Body of pancreas (tissue), 4 donors: Measurements from ENCODE around the gene KCNJ10. TPM values are rescaled to one million over a fixed set of nuclear protein-coding genes. Genes with fewer than 3 reads are reported as not detected.

Experiments used
- ATAC-seq: fragments of 150-250 bp; one replicate; pipeline ENCODE4 v1.9.1; 2016
- DNase-seq, 4 donors: peaks; one replicate each; pipeline ENCODE4 v3.0.0-alpha.2; 2019
- H3K27ac ChIP-seq, 4 donors: fragments of 200-600 bp; sonication (generic); 1 replicate in 3 of 4; 2 replicates in 1 of 4; pipeline versions ENCODE4 v1.5.1 to v1.6.1; 2016 to 2019; ENCODE audit warnings: mild to moderate bottlenecking in 1 of 4, mixed read lengths in 1 of 4, moderate library complexity in 1 of 4
- H3K27me3 ChIP-seq, 2 donors: fragments of 200-600 bp; sonication (generic); one replicate each; pipeline ENCODE4 v1.6.0; 2016; ENCODE audit warnings: mild to moderate bottlenecking in 1 of 2
- H3K36me3 ChIP-seq, 2 donors: fragments of 200-600 bp; sonication (generic); replicated peaks in 1 of 2; 2 replicates each; pipeline ENCODE4 v1.5.1; 2016; ENCODE audit warnings: low read depth in 2 of 2; ENCODE audit not compliant: insufficient read depth in 1 of 2
- H3K4me1 ChIP-seq: fragments of 200-600 bp; sonication (generic); one replicate; pipeline ENCODE4 v1.6.0; 2016
- H3K4me3 ChIP-seq, 2 donors: fragments of 200-600 bp; sonication (generic); 1 replicate in 1 of 2; 2 replicates in 1 of 2; pipeline ENCODE4 v1.5.1; 2016 to 2019
- H3K9me3 ChIP-seq, 3 donors: fragments of 200-600 bp; sonication (generic); 1 replicate in 2 of 3; 2 replicates in 1 of 3; pipeline ENCODE4 v1.5.1; 2016
- CTCF ChIP-seq, 7 experiments: fragments of 450-650 bp in 4 of 7; fragments of 200-600 bp in 3 of 7; sonication (generic) in 3 of 7; IDR thresholded peaks; one replicate each; pipeline ENCODE4 v1.5.1; 2016 to 2019; ENCODE audit warnings: antibody characterized with exemption in 7 of 7
- POLR2A ChIP-seq, 3 donors: fragments of 450-650 bp; IDR thresholded peaks; one replicate each; pipeline ENCODE4 v1.6.1; 2016; ENCODE audit warnings: antibody characterized with exemption in 3 of 3, mild to moderate bottlenecking in 2 of 3
- WGBS, 2 donors: methylation state at CpG; one replicate each; pipeline ENCODE4 v1.1.5; 2017; 5-methylcytosine and 5-hydroxymethylcytosine counted together
- intact Hi-C: fragments of 100-400 bp; cut with DNase I; formaldehyde crosslinking; loops from one replicate; pipeline ENCODE4 v1.15.1; 2023
- total RNA-seq, 2 donors: library from RNA; depleted of rRNA; stranded (reverse); fragments of >200 nt; gene quantifications; one replicate each; pipeline ENCODE4 v1.1.0, GENCODE V29; 2016

Gene KCNJ10
- total RNA-seq, 2 donors from 2014 or later = not detected

GRCh38 chr1:160006312-160006940, 63.5 kb downstream of the KCNJ10 start:
- H3K4me1 ChIP-seq = no peaks in the 10 kb centered on the region
- no peak overlapping the region for H3K4me3 ChIP-seq
- no peak for TF ChIP-seq POLR2A (IDR thresholded peaks at IDR 0.05)
- TF ChIP-seq CTCF (IDR thresholded peaks at IDR 0.05) = peak; percentile 67 to 92 (median 77)
- H3K9me3 ChIP-seq = no peaks in the 10 kb centered on the region
- H3K27me3 ChIP-seq = no peaks in the 10 kb centered on the region
- H3K27ac ChIP-seq = no peak overlapping the region
- peak; percentile 79 for ATAC-seq
- DNase-seq = peak; percentile 76 to 88 (median 81)
- H3K36me3 ChIP-seq = no peaks in the 10 kb centered on the region
- intact Hi-C loops = no loop called here
- WGBS, 2 donors = 20 to 21% methylated on average over 5 of the region's 5 CpGs

GRCh38 chr1:160005070-160005469, 64.9 kb downstream of the KCNJ10 start:
- 55 to 62% methylated on average over 4 of the region's 4 CpGs for WGBS, 2 donors

GRCh38 chr1:160004425-160004824, 65.5 kb downstream of the KCNJ10 start:
- 87 to 93% methylated on average over 2 of the region's 2 CpGs for WGBS, 2 donors

More at GRCh38 chr1:160005070-160005469, 64.9 kb downstream of the KCNJ10 start:
- no peaks in the 10 kb centered on the region for H3K36me3 ChIP-seq
- ATAC-seq = no peak
- H3K9me3 ChIP-seq = no peaks in the 10 kb centered on the region
- intact Hi-C loops = loop anchor here (2.0 kb wide), 1 partner anchor 70 kb away; no protein-coding TSS in a partner anchor
- H3K27me3 ChIP-seq = no peaks in the 10 kb centered on the region
- no peak overlapping the region for H3K27ac ChIP-seq
- no peak overlapping the region for H3K4me3 ChIP-seq
- no peaks in the 10 kb centered on the region for H3K4me1 ChIP-seq
- TF ChIP-seq POLR2A (IDR thresholded peaks at IDR 0.05) (no peak), CTCF (IDR thresholded peaks at IDR 0.05) (no peak)
- no peak for DNase-seq

GRCh38 chr1:160004001-160004400, 66.0 kb downstream of the KCNJ10 start:
- DNase-seq (no peak), ATAC-seq (no peak)
- Histone ChIP-seq H3K36me3 (no peaks in the 10 kb centered on the region), H3K4me3 (no peak overlapping the region), H3K27me3 (no peaks in the 10 kb centered on the region), H3K4me1 (no peaks in the 10 kb centered on the region), H3K9me3 (no peaks in the 10 kb centered on the region), H3K27ac (no peak overlapping the region)
- TF ChIP-seq POLR2A (IDR thresholded peaks at IDR 0.05) = no peak
- no peak for TF ChIP-seq CTCF (IDR thresholded peaks at IDR 0.05)
- WGBS, 2 donors = 77 to 93% methylated on average over 1 of the region's 1 CpG
- intact Hi-C loops = loop anchor here (2.0 kb wide), 1 partner anchor 69 kb away; no protein-coding TSS in a partner anchor

More at GRCh38 chr1:160004425-160004824, 65.5 kb downstream of the KCNJ10 start:
- no peak overlapping the region for H3K4me3 ChIP-seq
- no peaks in the 10 kb centered on the region for H3K4me1 ChIP-seq
- no peak for DNase-seq
- no peaks in the 10 kb centered on the region for H3K36me3 ChIP-seq
- H3K27ac ChIP-seq = no peak overlapping the region
- intact Hi-C loops = loop anchor here (2.0 kb wide), 1 partner anchor 70 kb away; no protein-coding TSS in a partner anchor
- no peaks in the 10 kb centered on the region for H3K9me3 ChIP-seq
- no peak for TF ChIP-seq CTCF (IDR thresholded peaks at IDR 0.05)
- no peak for TF ChIP-seq POLR2A (IDR thresholded peaks at IDR 0.05)
- no peak for ATAC-seq
- no peaks in the 10 kb centered on the region for H3K27me3 ChIP-seq

- TF ChIP-seq POLR2A (IDR thresholded peaks at IDR 0.05) (no peak), CTCF (IDR thresholded peaks at IDR 0.05) (no peak)
- ATAC-seq (no peak), DNase-seq (no peak)
- no peaks in the 10 kb centered on the region for H3K27me3 ChIP-seq
- no peaks in the 10 kb centered on the region for H3K4me1 ChIP-seq
- no peak overlapping the region for H3K27ac ChIP-seq
- H3K9me3 ChIP-seq = no peaks in the 10 kb centered on the region
- intact Hi-C loops = no loop called here
- no peaks in the 10 kb centered on the region for H3K36me3 ChIP-seq
- H3K4me3 ChIP-seq = no peak overlapping the region
- WGBS, 2 donors = 53 to 61% methylated on average over 2 of the region's 2 CpGs
These were observed 68.5 kb downstream of the KCNJ10 start for GRCh38 chr1:160001440-160001839.
